WTC11 (cell line): ENCODE data around the gene CLHC1. TPM values are rescaled to one million over a fixed set of nuclear protein-coding genes. Genes with fewer than 3 reads are reported as not detected.

Experiments used
- ATAC-seq: fragments of 200-7000 bp; cut with Tn5 transposase; 2 replicates; pipeline ENCODE4 v1.10.0; 2021; ENCODE audit warnings: mild to moderate bottlenecking, moderate library complexity
- CTCF ChIA-PET: fragments of 300-600 bp; sonication (Branson Sonifier 250); formaldehyde crosslinking; loops from one replicate; lab custom pipeline; 2021; ENCODE audit warnings: antibody characterized with exemption; lab: Charles Lee
- POLR2A ChIA-PET: fragments of 350-600 bp; sonication (Branson Sonifier 250); formaldehyde crosslinking; loops from one replicate; lab custom pipeline; 2021; ENCODE audit warnings: antibody characterized with exemption; lab: Charles Lee
- DNase-seq: peaks from one replicate; pipeline ENCODE4 v3.0.0; 2021; ENCODE audit warnings: low spot score
- H3K27ac Mint-ChIP-seq: 2 replicates; pipeline ENCODE4 v1.8.0; 2021; ENCODE audit warnings: mixed read lengths
- H3K27me3 Mint-ChIP-seq: 2 replicates; pipeline ENCODE4 v1.8.0; 2021; ENCODE audit warnings: low read depth, mild to moderate bottlenecking, moderate library complexity, mixed read lengths
- H3K36me3 Mint-ChIP-seq: 2 replicates; pipeline ENCODE4 v1.8.0; 2021; ENCODE audit warnings: mixed read lengths
- H3K4me1 Mint-ChIP-seq: 2 replicates; pipeline ENCODE4 v1.8.0; 2022; ENCODE audit warnings: mixed read lengths
- H3K4me3 Mint-ChIP-seq: 2 replicates; pipeline ENCODE4 v1.8.0; 2021; ENCODE audit warnings: mild to moderate bottlenecking, moderate library complexity, mixed read lengths
- H3K9me3 Mint-ChIP-seq: 2 replicates; pipeline ENCODE4 v1.8.0; 2021; ENCODE audit warnings: mixed read lengths
- EMX1 ChIP-seq: fragments of 250-450 bp; sonication (Bioruptor Pico); IDR thresholded peaks from 2 replicates; pipeline ENCODE4 v1.8.0; 2021; ENCODE audit warnings: mild to moderate bottlenecking
- GABPB1 ChIP-seq: sonication (generic); formaldehyde crosslinking; IDR thresholded peaks from 2 replicates; pipeline ENCODE4 v1.8.1; 2023; ENCODE audit warnings: mild to moderate bottlenecking, missing genetic modification reagents
- HMGA2 ChIP-seq: fragments of 250-450 bp; sonication (Bioruptor Pico); IDR thresholded peaks from 2 replicates; pipeline ENCODE4 v1.4.0; 2021; ENCODE audit warnings: mild to moderate bottlenecking, moderate library complexity
- JUN ChIP-seq: sonication (generic); formaldehyde crosslinking; IDR thresholded peaks from 2 replicates; pipeline ENCODE4 v1.8.0; 2023; ENCODE audit warnings: mild to moderate bottlenecking, missing genetic modification reagents
- NFE2L1 ChIP-seq: sonication (generic); formaldehyde crosslinking; IDR thresholded peaks from 2 replicates; pipeline ENCODE4 v1.8.1; 2023; ENCODE audit warnings: missing genetic modification reagents
- NFYB ChIP-seq: sonication (generic); formaldehyde crosslinking; conservative IDR thresholded peaks from 2 replicates; pipeline ENCODE4 v1.8.0; 2022; ENCODE audit warnings: low read depth, missing genetic modification reagents
- NR1H2 ChIP-seq: sonication (generic); formaldehyde crosslinking; IDR thresholded peaks from 2 replicates; pipeline ENCODE4 v1.9.0; 2021; ENCODE audit warnings: mild to moderate bottlenecking, moderate library complexity, missing genetic modification reagents
- NR2C2 ChIP-seq: sonication (generic); formaldehyde crosslinking; IDR thresholded peaks from 2 replicates; pipeline ENCODE4 v1.8.0; 2022; ENCODE audit warnings: mild to moderate bottlenecking, missing genetic modification reagents
- PRRX2 ChIP-seq: fragments of 250-450 bp; sonication (Bioruptor Pico); IDR thresholded peaks from 2 replicates; pipeline ENCODE4 v1.8.0; 2021; ENCODE audit warnings: mild to moderate bottlenecking
- RELA ChIP-seq: sonication (generic); formaldehyde crosslinking; IDR thresholded peaks from 2 replicates; pipeline ENCODE4 v1.8.1; 2022; ENCODE audit warnings: missing genetic modification reagents, mild to moderate bottlenecking, borderline replicate concordance
- RORB ChIP-seq: fragments of 250-450 bp; sonication (Bioruptor Pico); IDR thresholded peaks from 2 replicates; pipeline ENCODE4 v1.9.0; 2021; ENCODE audit warnings: mild to moderate bottlenecking
- TCF7 ChIP-seq: sonication (generic); formaldehyde crosslinking; IDR thresholded peaks from 2 replicates; pipeline ENCODE4 v1.8.0; 2022; ENCODE audit warnings: mild to moderate bottlenecking, low read depth, missing genetic modification reagents, moderate library complexity
- TEAD1 ChIP-seq: sonication (generic); formaldehyde crosslinking; IDR thresholded peaks from 2 replicates; pipeline ENCODE4 v1.8.0; 2022; ENCODE audit warnings: mild to moderate bottlenecking, missing genetic modification reagents
- TP53 ChIP-seq: sonication (generic); formaldehyde crosslinking; IDR thresholded peaks from 2 replicates; pipeline ENCODE4 v1.8.1; 2023; ENCODE audit warnings: mild to moderate bottlenecking, missing genetic modification reagents
- ZNF121 ChIP-seq: sonication (generic); formaldehyde crosslinking; IDR thresholded peaks from 2 replicates; pipeline ENCODE4 v1.8.0; 2023; ENCODE audit warnings: missing genetic modification reagents
- ZNF138 ChIP-seq: sonication (generic); formaldehyde crosslinking; conservative IDR thresholded peaks from 2 replicates; pipeline ENCODE4 v1.8.1; 2022; ENCODE audit warnings: mild to moderate bottlenecking, moderate library complexity, missing genetic modification reagents
- ZNF263 ChIP-seq: sonication (generic); formaldehyde crosslinking; IDR thresholded peaks from 2 replicates; pipeline ENCODE4 v1.8.1; 2022; ENCODE audit warnings: low read depth, mild to moderate bottlenecking, moderate library complexity, missing genetic modification reagents
- ZNF423 ChIP-seq: fragments of 250-450 bp; sonication (Bioruptor Pico); IDR thresholded peaks from 2 replicates; pipeline ENCODE4 v2.1.2; 2022; ENCODE audit warnings: mild to moderate bottlenecking, moderate library complexity
- total RNA-seq: library from RNA; stranded (reverse); gene quantifications from 3 replicates; pipeline ENCODE4 v1.2.3, GENCODE V29; 2021
- TF ChIP-seq, protein P1 (sequence below): sonication (generic); formaldehyde crosslinking; IDR thresholded peaks from 2 replicates; pipeline ENCODE4 v1.8.1; 2023; ENCODE audit warnings: mild to moderate bottlenecking, missing genetic modification reagents
- TF ChIP-seq, protein P2 (sequence below): sonication (generic); formaldehyde crosslinking; IDR thresholded peaks from 2 replicates; pipeline ENCODE4 v1.8.1; 2022; ENCODE audit warnings: mild to moderate bottlenecking, moderate library complexity, missing genetic modification reagents
- TF ChIP-seq, protein P3 (sequence below): sonication (generic); formaldehyde crosslinking; IDR thresholded peaks from 2 replicates; pipeline ENCODE4 v1.8.1; 2022; ENCODE audit warnings: missing genetic modification reagents, borderline replicate concordance
- TF ChIP-seq, protein P4 (sequence below): sonication (generic); formaldehyde crosslinking; IDR thresholded peaks from 2 replicates; pipeline ENCODE4 v1.8.0; 2022; ENCODE audit warnings: mild to moderate bottlenecking, missing genetic modification reagents
- TF ChIP-seq, protein P5 (sequence below): sonication (generic); formaldehyde crosslinking; IDR thresholded peaks from 2 replicates; pipeline ENCODE4 v1.8.1; 2023; ENCODE audit warnings: mild to moderate bottlenecking, missing genetic modification reagents
- TF ChIP-seq, protein P6 (sequence below): sonication (generic); formaldehyde crosslinking; IDR thresholded peaks from 2 replicates; pipeline ENCODE4 v1.8.1; 2023; ENCODE audit warnings: mild to moderate bottlenecking, moderate library complexity, missing genetic modification reagents
- TF ChIP-seq, protein P7 (sequence below): sonication (generic); formaldehyde crosslinking; IDR thresholded peaks from 2 replicates; pipeline ENCODE4 v1.8.0; 2023; ENCODE audit warnings: mild to moderate bottlenecking, missing genetic modification reagents

CLHC1 gene
- total RNA-seq, 1 experiment from 2014 or later: 7.5 TPM

DNA sequence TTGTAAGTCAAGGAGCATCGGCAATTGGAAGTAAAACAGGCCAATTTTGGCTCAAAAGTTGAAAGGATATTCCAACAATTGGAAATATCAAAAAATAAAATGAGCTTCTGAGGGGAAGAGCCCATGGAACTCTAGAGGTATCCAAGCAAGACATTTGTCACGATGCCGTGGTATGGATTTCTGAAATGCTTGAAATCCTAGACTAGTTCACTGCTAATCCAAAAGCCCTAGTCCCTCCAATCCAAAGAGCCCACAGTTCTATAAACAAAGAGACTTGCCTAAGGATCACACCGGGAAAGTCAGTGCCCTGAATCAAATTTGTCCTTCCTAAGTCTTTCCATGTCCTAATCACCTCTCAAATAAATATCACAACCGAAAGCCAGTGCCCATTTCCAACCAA lies 85.1 kb downstream of the CLHC1 start:
- TF ChIP-seq RORB (CRISPR knock-in tag): no peak
- TF ChIP-seq NR1H2 (CRISPR knock-in tag): no peak
- no peak for TF ChIP-seq EMX1 (CRISPR knock-in tag)
- TF ChIP-seq, protein P1, sequence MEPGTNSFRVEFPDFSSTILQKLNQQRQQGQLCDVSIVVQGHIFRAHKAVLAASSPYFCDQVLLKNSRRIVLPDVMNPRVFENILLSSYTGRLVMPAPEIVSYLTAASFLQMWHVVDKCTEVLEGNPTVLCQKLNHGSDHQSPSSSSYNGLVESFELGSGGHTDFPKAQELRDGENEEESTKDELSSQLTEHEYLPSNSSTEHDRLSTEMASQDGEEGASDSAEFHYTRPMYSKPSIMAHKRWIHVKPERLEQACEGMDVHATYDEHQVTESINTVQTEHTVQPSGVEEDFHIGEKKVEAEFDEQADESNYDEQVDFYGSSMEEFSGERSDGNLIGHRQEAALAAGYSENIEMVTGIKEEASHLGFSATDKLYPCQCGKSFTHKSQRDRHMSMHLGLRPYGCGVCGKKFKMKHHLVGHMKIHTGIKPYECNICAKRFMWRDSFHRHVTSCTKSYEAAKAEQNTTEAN (CRISPR knock-in tag): no peak
- no peak for TF ChIP-seq PRRX2 (CRISPR knock-in tag)
- no peak for TF ChIP-seq NR2C2
- no peak for TF ChIP-seq TP53 (CRISPR knock-in tag)
- TF ChIP-seq, protein P2, sequence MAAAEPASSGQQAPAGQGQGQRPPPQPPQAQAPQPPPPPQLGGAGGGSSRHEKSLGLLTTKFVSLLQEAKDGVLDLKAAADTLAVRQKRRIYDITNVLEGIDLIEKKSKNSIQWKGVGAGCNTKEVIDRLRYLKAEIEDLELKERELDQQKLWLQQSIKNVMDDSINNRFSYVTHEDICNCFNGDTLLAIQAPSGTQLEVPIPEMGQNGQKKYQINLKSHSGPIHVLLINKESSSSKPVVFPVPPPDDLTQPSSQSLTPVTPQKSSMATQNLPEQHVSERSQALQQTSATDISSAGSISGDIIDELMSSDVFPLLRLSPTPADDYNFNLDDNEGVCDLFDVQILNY: no peak
- no peak for TF ChIP-seq ZNF121
- TF ChIP-seq GABPB1 (CRISPR knock-in tag): no peak
- TF ChIP-seq JUN (CRISPR knock-in tag): no peak
- TF ChIP-seq, protein P3, sequence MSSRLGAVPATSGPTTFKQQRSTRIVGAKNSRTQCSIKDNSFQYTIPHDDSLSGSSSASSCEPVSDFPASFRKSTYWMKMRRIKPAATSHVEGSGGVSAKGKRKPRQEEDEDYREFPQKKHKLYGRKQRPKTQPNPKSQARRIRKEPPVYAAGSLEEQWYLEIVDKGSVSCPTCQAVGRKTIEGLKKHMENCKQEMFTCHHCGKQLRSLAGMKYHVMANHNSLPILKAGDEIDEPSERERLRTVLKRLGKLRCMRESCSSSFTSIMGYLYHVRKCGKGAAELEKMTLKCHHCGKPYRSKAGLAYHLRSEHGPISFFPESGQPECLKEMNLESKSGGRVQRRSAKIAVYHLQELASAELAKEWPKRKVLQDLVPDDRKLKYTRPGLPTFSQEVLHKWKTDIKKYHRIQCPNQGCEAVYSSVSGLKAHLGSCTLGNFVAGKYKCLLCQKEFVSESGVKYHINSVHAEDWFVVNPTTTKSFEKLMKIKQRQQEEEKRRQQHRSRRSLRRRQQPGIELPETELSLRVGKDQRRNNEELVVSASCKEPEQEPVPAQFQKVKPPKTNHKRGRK: no peak
- no peak for TF ChIP-seq NFE2L1 (CRISPR knock-in tag)
- no peak for TF ChIP-seq TEAD1 (CRISPR knock-in tag)
- TF ChIP-seq RELA (CRISPR knock-in tag): no peak
- no peak for TF ChIP-seq ZNF263 (CRISPR knock-in tag)
- TF ChIP-seq, protein P4, sequence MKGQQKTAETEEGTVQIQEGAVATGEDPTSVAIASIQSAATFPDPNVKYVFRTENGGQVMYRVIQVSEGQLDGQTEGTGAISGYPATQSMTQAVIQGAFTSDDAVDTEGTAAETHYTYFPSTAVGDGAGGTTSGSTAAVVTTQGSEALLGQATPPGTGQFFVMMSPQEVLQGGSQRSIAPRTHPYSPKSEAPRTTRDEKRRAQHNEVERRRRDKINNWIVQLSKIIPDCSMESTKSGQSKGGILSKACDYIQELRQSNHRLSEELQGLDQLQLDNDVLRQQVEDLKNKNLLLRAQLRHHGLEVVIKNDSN: no peak
- TF ChIP-seq, protein P5, sequence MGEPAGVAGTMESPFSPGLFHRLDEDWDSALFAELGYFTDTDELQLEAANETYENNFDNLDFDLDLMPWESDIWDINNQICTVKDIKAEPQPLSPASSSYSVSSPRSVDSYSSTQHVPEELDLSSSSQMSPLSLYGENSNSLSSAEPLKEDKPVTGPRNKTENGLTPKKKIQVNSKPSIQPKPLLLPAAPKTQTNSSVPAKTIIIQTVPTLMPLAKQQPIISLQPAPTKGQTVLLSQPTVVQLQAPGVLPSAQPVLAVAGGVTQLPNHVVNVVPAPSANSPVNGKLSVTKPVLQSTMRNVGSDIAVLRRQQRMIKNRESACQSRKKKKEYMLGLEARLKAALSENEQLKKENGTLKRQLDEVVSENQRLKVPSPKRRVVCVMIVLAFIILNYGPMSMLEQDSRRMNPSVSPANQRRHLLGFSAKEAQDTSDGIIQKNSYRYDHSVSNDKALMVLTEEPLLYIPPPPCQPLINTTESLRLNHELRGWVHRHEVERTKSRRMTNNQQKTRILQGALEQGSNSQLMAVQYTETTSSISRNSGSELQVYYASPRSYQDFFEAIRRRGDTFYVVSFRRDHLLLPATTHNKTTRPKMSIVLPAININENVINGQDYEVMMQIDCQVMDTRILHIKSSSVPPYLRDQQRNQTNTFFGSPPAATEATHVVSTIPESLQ: no peak
- no peak for TF ChIP-seq ZNF423 (CRISPR knock-in tag)
- TF ChIP-seq HMGA2: no peak
- H3K36me3 Mint-ChIP-seq: no peaks in the 10 kb centered on the region
- no peak overlapping the region for H3K27ac Mint-ChIP-seq
- H3K27me3 Mint-ChIP-seq: no peaks in the 10 kb centered on the region
- ATAC-seq: no peak
- ChIA-PET POLR2A (no interaction called here), CTCF (no interaction called here)
- H3K4me1 Mint-ChIP-seq: no peaks in the 10 kb centered on the region
- H3K9me3 Mint-ChIP-seq: peaks cover 6% of the 10 kb centered on the region; the same call in 1 of the 2 replicates
- H3K4me3 Mint-ChIP-seq: no peak overlapping the region
- no peak for DNase-seq

DNA sequence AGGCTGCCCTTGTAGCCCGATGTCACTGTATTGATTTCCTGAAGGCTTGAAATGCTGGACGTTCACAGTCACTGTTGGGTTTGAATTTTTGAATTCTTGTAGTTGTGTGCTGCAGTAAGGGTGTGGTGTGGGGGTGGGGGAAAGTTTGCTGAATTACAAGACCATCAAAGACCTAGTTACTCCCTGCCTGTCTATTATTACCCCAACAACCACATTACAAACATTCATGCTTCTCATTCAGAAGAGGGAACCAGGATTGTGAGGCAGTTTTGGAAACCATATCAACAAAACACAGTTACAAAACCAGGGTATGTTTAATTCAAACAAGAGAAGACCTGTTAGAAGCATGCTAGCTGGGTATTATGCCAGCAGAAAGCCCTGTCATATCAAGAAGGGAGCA lies 85.8 kb downstream of the CLHC1 start:
- POLR2A ChIA-PET: no interaction called here
- H3K27ac Mint-ChIP-seq: no peak overlapping the region
- no peak overlapping the region for H3K4me3 Mint-ChIP-seq
- no peak for DNase-seq
- peaks cover 6% of the 10 kb centered on the region; the same call in 1 of the 2 replicates for H3K9me3 Mint-ChIP-seq
- H3K4me1 Mint-ChIP-seq: no peaks in the 10 kb centered on the region
- no peaks in the 10 kb centered on the region for H3K27me3 Mint-ChIP-seq
- CTCF ChIA-PET: no interaction called here
- H3K36me3 Mint-ChIP-seq: no peaks in the 10 kb centered on the region
- ATAC-seq: no peak
- TF ChIP-seq, protein P6, sequence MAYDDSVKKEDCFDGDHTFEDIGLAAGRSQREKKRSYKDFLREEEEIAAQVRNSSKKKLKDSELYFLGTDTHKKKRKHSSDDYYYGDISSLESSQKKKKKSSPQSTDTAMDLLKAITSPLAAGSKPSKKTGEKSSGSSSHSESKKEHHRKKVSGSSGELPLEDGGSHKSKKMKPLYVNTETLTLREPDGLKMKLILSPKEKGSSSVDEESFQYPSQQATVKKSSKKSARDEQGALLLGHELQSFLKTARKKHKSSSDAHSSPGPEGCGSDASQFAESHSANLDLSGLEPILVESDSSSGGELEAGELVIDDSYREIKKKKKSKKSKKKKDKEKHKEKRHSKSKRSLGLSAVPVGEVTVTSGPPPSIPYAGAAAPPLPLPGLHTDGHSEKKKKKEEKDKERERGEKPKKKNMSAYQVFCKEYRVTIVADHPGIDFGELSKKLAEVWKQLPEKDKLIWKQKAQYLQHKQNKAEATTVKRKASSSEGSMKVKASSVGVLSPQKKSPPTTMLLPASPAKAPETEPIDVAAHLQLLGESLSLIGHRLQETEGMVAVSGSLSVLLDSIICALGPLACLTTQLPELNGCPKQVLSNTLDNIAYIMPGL (CRISPR knock-in tag): no peak
- TF ChIP-seq TEAD1 (CRISPR knock-in tag) (no peak), ZNF423 (CRISPR knock-in tag) (no peak), RORB (CRISPR knock-in tag) (no peak), TCF7 (CRISPR knock-in tag) (no peak), NFYB (no peak), ZNF138 (CRISPR knock-in tag) (no peak)
- TF ChIP-seq, protein P7, sequence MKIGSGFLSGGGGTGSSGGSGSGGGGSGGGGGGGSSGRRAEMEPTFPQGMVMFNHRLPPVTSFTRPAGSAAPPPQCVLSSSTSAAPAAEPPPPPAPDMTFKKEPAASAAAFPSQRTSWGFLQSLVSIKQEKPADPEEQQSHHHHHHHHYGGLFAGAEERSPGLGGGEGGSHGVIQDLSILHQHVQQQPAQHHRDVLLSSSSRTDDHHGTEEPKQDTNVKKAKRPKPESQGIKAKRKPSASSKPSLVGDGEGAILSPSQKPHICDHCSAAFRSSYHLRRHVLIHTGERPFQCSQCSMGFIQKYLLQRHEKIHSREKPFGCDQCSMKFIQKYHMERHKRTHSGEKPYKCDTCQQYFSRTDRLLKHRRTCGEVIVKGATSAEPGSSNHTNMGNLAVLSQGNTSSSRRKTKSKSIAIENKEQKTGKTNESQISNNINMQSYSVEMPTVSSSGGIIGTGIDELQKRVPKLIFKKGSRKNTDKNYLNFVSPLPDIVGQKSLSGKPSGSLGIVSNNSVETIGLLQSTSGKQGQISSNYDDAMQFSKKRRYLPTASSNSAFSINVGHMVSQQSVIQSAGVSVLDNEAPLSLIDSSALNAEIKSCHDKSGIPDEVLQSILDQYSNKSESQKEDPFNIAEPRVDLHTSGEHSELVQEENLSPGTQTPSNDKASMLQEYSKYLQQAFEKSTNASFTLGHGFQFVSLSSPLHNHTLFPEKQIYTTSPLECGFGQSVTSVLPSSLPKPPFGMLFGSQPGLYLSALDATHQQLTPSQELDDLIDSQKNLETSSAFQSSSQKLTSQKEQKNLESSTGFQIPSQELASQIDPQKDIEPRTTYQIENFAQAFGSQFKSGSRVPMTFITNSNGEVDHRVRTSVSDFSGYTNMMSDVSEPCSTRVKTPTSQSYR (CRISPR knock-in tag): no peak
- TF ChIP-seq, protein P3: no peak
